Amygdala (tissue), 56 donors: Measurements from ENCODE around the gene DUSP11.
"Not testable (repeated sequence)": the region's sequence is repeated elsewhere in the genome, so short reads cannot be mapped to it uniquely, and the experiment has no call there.

Experiments
- DNase-seq, 56 donors: peaks; one replicate each; lab custom pipeline; 2025; lab: John Stamatoyannopoulos, UW

Gene DUSP11

GRCh38 chr2:73779467-73780236 is at the start of gene DUSP11:
DUSP11 (minus strand) TSS chr2:73780103; CDS start chr2:73779974, 129 bp downstream.
- peak; percentile 66 to 99 (median 88) for DNase-seq

GRCh38 chr2:73828818-73829570 is 49.1 kb upstream of the DUSP11 start, which contains the start of gene STAMBP:
STAMBP (plus strand) TSS chr2:73828961; CDS start chr2:73830857, 1,896 bp downstream.
- DNase-seq, result peak; percentile 18 to 98 (median 93)

GRCh38 chr2:73828389-73828817 is 48.5 kb upstream of the DUSP11 start:
- DNase-seq, result no peak

DNA sequence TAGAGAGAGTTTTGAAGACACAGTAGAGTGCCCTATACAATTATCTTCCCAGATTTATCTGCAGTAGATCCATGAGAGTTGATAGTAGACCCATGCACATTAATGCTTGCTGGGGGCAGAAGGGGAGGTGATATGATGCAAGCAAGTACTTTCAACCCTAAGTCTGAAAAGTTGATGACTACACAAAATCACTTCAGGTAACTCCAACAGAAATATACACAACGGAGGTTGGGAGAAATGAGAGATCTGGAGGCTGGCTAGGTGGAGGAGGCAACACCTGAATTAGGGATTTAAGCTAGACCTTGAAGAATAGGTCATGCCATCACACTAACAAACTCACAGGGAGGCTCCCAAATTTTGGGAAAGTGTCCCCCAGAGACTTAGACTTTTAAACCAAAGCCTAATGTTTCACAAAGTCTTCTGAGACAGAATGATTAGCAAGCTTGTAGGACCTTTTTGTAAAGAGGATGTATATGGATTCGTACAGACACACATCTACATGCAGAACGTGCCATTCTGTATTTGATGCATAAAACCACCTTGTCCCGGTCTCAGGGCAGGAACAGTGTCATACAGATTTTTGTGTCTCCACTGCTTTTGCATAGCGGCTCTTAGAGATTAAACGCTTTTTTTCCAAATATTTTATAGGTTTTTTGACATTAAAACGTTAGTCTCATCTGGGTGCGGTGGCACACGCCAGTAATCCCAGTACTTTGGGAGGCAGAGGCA is 47.9 kb upstream of the DUSP11 start:
- DNase-seq, result no peak

DNA sequence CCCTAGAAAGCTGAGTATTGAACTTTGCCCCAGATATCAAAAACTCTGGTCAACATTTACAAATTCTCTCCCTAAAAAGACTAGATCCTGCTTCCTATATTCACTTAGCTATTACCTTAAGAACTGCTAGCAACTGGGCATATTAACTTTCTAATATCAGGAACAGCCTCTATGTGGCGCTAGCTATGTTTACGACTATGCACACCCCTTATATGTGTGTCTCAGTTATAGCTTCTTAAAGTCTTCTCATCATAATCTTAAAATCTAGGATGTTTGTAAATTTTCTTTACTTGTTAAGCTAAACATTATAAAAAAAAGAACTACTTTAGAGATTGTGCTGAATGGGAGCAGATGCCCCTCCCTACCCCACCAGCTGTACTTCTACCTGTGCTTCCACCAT is 47.1 kb upstream of the DUSP11 start:
- no peak for DNase-seq

- no peak for DNase-seq
Measured at GRCh38 chr2:73825408-73825807, 45.5 kb upstream of the DUSP11 start.

DNA sequence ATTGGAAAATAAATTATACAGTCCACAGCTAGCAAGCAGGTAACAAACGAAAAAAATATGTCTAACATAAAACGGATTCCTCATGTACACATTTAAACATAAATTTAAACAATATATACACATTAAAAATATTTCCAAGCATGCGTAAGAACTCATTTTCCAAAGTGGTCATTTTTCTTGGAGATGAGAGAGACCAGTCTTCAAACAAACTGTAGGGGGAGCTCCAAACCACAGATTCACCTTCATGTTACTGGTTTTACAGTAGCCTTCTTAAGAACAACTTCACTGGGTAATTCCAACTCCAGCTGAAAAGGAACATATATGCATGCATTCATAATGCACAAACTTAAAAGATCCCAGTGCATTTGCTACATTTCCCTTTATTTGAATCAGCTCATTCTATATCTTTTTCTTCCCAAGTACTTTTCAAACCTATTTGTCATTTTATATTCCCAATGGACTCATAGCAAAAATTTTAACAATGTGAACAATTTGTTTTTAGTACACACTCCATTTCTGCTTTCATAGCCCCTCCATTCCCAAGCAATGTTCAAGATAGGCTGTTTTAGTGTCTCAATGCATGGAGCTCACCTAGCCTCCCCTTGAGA is 44.1 kb upstream of the DUSP11 start:
- DNase-seq, result peak in 8 of 56 donors; percentile 10 to 51 (median 22)

DNA sequence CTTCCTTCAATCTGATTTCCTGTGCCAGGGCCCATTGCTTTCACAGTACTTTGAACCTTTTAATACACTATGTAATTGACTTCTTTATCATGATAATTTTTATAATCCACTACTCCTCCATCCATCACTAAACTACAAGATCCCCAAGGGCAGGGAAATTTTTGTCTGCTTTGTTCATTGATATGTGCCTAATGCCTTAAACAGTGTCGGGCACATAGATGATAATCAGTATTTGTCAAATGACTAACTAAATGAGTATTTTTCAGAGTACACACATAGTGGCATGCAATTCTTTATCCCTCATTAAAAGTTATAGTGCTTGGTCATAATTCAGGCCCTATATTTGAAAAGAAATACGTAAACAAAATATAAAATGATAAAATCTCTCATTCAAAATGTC is 43.5 kb upstream of the DUSP11 start:
- DNase-seq, result no peak

GRCh38 chr2:73822991-73823390 is 43.1 kb upstream of the DUSP11 start:
- no peak for DNase-seq

DNA sequence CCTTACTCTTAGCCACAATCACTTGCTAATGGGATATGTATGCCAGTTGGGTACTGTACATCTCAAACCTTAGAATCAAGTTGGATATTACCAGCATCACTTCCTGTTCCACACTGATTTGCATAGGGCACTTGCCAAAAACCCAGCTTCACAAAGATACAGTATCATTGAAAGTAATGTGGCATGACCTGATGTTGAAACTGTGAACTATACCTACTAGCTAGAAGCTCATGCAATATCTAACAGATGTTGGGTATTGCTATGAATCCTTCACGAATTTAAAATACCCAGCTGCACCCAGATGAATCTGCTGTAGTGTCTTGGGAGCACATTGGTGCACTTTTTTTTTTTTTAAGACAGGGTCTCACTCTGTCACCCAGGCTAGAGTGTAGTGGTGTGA is 42.4 kb upstream of the DUSP11 start:
- DNase-seq, result no peak

DNA sequence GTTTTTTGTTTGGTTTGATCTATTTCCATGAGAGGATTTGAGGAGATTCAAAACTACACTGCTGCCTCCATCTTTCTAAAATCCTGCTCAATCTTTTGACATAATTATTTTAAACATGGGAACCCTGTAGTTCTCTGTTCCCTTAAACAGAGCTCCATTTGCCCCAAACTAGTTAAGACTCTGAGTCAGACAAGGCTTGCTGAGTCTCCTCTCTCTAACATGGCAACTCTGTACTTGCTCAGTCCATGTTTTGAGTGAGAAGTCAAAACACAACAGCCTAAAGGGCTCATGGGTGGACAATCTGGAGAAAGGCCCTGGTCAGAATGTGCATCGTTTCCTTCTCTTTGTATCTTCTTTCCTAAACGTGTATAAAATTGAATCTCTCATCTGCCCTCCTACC is 41.8 kb upstream of the DUSP11 start:
- DNase-seq, result no peak

DNA sequence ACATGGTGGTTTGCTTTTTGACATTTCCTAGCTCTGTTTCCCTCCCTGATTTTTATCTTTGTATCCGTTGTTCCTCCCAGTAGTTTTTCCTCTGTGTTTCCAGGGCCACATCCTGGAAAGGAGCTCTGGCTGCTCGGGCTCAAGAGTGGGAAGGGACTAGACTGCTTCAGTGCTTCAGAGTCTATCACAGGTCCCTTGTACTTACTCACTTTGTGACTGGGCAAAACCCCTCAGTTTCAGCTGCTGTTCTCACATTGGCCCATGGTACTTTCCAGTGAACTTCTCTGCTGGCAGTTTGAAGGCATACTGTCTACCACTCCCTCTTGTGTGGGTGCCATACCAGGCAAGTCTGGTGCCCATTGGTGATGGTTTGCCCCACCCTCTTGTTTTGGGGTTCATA is 41.3 kb upstream of the DUSP11 start:
- DNase-seq, result no peak

DNA sequence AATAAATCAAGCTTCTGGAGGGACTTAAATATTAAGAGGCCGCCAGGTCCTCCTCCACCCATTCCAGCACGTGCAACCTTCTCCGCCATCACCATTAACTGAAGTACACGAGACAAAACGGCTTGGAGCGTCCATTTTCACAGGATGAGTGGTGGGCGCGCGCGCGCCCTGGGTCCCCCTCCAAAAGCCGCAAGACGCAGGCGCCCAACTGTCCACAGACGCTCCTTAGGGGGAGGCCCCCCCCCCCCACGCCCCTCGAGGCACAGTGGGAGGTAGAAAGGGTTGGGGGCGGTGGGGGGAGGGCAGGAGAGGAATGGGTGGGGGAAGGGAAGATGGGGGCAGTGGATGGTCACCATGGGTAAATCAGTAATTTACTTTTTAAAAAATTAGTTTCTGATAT is 38.4 kb upstream of the DUSP11 start:
- no peak for DNase-seq

DNA sequence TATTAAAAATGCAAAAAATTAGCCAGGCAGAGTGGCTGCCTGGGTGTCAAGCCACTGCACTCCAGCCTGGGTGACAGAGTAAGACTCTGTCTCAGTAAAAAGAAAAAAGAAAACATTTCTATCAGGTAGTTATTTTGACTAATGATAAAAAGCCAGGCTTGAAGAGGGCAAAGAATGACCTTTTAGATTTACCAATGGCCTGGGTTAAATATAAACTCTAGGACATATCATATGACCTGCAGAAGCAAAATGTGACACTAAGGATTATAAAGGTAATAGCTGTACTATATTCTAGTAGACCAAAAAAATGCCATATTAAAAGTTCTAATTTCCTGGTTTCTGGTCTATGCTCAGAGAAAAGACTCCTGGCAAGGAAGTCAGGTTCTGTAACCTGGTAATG is 32.7 kb upstream of the DUSP11 start:
- DNase-seq, result no peak

- DNase-seq, result no peak
Measured at GRCh38 chr2:73811878-73812277, 32.0 kb upstream of the DUSP11 start.

- not testable (repeated sequence) for DNase-seq
Measured at GRCh38 chr2:73783883-73784282, 4.0 kb upstream of the DUSP11 start, which contains the start of gene C2orf78. C2orf78 (plus strand) TSS chr2:73784183; CDS start chr2:73784310, 127 bp downstream.

- not testable (repeated sequence) for DNase-seq
Measured at GRCh38 chr2:73783402-73783801, 3.5 kb upstream of the DUSP11 start.

- DNase-seq, result no peak
Measured at GRCh38 chr2:73780237-73780582, 307 bp upstream of the DUSP11 start.

GRCh38 chr2:73778867-73779466 is 936 bp downstream of the DUSP11 start:
- not testable (repeated sequence) for DNase-seq

DNA sequence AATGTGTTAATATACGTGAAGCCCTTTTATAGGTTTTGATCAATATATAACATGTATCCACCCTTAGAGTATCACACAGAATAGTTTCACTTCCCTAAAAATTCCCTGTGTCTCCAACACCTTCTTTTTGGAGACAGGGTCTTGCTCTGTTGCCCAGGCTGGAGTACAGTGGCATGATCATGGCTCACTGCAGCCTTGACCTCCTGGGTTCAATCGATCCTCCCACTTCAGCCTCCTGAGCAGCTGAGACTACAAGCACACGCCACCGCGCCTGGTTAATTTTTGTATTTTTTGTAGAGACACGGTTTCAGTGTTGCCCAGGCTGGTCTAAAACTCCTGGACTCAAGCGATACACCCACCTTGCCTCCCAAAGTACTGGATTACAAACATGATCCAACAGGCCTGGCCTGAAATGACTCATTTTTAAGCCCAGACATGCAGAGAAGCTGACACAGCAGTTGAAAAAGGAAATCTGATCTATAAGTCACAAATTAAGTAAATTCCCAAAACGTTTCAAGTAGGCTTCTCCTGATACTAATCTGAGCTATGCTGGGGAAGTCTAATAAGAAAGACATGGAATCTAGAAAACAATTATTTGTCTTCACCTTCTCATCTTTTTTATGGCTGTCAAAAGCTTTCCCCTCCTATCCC is 2.9 kb downstream of the DUSP11 start:
- no peak for DNase-seq
